Measurements from ENCODE around the gene RANBP3.

DNA sequence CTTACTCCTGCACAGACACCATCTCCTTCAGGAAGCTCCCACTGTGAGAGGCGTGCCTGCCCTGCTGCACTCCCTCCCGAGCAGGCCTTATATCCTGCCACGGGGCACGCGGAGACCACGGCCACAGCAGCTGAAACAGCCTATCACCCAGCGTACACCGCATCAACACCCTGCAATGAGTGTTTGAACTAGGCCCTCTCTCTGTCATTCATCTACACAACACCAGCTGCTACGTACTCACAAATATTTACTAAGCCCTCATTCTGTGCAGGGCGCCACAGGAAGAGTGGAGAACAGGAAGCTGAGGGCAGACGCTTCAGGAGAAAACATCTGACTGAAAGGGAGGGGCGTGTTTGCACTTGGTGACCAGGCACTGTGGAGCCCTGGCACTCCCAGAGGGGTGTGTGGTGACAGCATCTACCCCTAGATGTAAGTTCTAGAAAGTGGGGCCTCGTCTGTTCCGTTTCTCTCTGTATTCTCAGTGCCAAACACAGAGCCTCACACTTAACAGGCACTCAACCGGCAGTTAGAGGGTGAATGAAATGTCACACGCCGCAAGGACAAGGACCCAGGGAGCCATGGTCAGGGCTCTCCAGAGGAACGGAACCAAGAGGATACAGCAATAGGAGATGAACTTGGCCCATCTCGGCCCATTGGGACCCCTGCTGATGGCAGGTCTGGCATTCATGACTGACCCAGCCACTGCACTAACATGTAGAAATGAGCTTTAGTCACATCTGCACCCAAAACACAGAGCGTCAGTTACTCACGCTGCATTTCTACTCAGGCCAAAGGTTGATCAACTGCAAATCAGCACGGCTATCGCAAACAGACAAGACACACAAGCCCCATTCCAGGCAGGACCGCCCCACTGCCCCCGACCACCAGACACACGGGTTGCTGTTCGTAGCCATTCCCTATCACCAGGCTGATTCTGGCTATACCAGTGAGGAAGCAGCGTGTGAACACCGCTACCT is 15.7 kb downstream of the RANBP3 start:
- TF ChIP-seq CTCF (IDR thresholded peaks at IDR 0.05) (no peak), POLR2A (IDR thresholded peaks at IDR 0.05) (no peak)

Measured in thyroid gland (tissue), 4 donors.